Middle frontal gyrus (tissue), 1 donor: ENCODE results near the gene SLC38A10.

ENCODE experiments used
- DNase-seq: peaks from one replicate; pipeline ENCODE4 v3.0.0-alpha.2; 2015; ENCODE audit warnings: low spot score; ENCODE audit errors: extremely low spot score

SLC38A10 gene

DNA sequence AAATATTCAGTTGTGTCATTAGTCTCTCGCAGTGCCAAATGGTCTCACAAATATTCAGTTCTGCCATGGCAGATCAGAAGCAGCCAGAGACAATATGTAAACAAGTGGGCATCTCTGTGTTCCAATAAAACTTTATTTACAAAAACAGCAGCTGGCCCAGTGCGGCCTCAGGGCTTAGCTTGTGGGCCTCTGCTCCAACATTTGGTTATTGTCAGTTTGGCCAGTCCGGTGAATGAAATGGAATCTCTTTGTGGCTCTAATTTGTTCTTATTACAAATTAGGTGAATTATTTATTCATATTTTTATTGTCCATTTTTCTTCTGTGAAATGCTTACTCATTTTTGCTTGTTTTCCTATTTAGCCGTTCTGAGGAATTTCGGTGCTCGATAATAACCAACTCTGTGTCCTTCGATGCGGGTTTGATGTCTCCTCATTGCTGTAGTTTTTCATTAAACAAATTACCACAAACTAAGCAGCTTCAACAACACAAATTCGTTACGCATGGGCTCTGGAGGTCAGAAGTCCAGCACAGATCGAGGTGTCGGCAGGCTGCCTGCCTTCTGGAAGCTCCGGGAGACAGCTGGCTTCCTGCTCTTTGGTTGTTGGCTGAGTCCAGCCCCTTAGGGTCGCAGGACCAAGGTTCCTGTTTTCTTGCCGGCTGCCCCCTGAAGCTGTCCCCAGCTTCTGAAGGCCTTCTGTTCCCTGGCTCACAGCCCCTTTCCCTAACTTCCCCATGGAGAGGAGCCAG is 4.1 kb upstream of the SLC38A10 start:
- DNase-seq, result no peak

- no peak for DNase-seq
Measured at GRCh38 chr17:81298325-81298990, 3.4 kb upstream of the SLC38A10 start.

- no peak for DNase-seq
Measured at GRCh38 chr17:81295676-81296381, 722 bp upstream of the SLC38A10 start.

GRCh38 chr17:81294512-81295030 is 536 bp downstream of the SLC38A10 start:
- no peak for DNase-seq

GRCh38 chr17:81292450-81292849 is 2.7 kb downstream of the SLC38A10 start:
- no peak for DNase-seq

- DNase-seq, result no peak
Measured at GRCh38 chr17:81291662-81292061, 3.4 kb downstream of the SLC38A10 start.

- no peak for DNase-seq
Measured at GRCh38 chr17:81290230-81290629, 4.9 kb downstream of the SLC38A10 start.

DNA sequence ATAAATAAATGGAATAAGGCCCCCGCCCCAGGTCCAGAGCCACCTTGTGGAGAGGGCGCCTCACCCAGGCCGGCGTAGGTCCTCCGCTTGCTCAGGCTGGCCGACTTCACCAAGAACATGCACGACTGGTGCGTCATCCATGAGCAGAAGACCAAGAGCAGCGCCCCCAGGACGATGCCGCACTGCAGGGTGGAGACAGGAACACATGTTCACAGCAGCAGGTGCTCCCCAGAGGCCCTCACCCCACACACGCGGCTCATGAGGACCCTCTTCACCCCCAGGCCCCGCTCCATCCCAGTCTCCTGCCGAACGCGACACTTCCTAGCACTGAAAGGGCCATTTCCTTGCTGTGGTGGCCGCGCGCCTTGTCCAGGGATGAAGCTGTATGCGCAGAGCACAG is 5.5 kb downstream of the SLC38A10 start:
- DNase-seq, result no peak

- DNase-seq, result no peak
Measured at GRCh38 chr17:81288715-81289114, 6.4 kb downstream of the SLC38A10 start.

- DNase-seq, result no peak
Measured at GRCh38 chr17:81287741-81288430, 7.2 kb downstream of the SLC38A10 start.

DNA sequence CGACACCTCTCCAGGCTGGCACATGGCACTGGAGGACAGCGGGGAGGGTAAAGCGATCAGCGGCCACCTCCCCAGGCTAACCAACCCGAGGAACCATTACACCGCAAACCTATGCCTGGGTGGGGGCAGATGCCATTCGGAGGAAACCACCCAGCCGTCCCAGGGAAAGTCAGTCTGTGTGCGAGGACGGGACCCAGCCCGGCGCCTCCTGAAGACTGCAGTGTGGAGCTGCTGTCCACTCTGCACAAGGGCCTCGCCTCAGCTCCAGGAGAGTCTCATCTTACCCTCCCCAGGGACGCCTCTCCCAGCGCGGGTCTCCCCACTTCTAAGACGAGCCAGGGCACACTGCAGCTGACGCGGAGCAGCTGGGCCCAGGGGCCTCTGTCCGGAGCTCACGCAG is 8.0 kb downstream of the SLC38A10 start:
- no peak for DNase-seq

DNA sequence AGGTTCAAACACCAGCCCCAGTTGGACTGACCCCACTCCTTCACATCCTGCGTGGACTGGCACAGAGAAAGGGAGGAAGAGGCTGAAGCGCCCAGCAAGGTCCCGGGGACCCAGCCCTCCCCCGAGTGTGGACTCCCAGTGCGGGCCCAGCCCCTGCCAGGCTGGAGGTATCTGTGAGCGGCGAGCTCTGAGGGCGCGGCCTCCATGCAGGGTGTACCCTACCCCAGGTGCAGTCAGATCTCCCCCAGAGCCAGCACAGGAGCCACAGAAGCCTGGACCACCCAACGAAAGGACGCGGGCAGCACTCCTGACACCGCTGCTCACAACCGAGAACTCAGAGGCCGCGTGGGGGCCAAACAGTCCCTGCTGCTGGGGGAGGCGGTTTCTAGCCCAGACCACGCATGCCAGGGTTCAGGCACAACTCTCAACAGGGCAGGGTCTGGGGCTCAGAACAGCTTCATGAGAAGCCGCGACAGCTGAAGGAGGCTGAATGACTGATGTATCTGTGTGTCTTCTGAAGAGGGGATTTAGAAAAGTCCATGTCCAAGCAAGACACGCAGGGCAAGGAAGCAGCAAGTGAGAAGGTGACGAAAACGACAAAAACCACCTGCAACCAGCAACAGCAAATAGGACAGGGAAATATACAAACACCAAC is 8.5 kb downstream of the SLC38A10 start:
- DNase-seq, result no peak

DNA sequence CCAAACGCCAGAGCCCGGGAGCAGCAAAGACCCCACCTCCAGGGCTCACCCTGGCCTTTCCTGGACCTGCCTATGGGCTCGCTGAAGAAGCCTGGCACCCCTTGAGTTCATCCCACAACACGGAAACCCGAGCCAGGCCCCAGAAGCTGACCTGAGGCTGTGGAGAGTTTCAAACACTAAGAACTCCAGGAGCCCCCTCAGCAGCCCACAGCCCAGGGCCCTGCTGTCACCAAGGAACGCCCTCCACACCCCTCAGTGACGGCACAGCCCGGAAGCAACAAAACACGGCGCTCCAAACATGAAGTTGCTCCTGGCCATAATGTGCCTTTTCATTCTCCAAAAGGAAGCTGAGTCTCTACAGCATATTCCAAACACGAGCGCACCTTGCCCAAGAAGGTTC is 9.2 kb downstream of the SLC38A10 start:
- no peak for DNase-seq

- no peak for DNase-seq
Measured at GRCh38 chr17:81285179-81285878, 9.8 kb downstream of the SLC38A10 start.

DNA sequence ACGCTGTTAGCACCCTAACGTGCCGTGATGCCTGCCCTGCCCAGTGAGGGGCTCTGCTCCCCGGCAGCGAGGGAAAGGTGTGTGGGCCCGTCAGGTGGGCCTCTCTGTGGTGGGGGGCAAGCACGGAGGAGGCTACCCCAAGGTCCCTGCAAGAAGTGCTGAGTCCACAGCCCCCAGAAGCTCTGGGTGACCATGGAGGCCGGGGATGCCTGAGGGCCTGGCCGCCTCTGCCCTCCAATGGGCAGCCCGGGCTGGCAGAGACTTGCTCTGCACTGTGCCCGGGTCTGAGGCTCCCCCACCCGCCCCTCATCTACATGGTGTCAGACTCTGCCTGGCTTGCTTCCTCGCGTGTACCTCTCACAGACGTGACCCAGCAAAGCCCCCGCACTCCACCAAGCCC is 12.2 kb downstream of the SLC38A10 start:
- DNase-seq, result no peak

GRCh38 chr17:81282141-81282540 is 13.0 kb downstream of the SLC38A10 start:
- DNase-seq, result no peak

DNA sequence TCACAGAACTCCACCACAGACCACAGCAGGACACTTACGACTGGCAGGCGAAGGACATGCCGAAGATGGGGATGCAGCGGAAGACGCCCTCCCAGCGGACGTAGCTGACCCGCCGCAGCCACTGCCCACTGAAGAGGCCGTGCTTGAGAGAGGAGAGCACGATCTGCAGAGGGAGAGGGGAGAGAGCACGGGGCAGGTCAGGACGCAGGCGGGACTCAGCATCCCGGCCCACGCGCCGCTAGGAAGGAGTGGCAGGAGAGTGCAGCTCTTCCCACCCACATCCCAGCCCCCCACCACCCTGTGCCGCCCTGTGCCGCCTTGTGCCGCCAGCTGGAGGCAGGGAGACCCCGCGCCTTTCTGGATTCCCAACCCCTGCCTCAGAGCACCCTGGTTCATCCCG is 14.5 kb downstream of the SLC38A10 start:
- DNase-seq, result no peak

DNA sequence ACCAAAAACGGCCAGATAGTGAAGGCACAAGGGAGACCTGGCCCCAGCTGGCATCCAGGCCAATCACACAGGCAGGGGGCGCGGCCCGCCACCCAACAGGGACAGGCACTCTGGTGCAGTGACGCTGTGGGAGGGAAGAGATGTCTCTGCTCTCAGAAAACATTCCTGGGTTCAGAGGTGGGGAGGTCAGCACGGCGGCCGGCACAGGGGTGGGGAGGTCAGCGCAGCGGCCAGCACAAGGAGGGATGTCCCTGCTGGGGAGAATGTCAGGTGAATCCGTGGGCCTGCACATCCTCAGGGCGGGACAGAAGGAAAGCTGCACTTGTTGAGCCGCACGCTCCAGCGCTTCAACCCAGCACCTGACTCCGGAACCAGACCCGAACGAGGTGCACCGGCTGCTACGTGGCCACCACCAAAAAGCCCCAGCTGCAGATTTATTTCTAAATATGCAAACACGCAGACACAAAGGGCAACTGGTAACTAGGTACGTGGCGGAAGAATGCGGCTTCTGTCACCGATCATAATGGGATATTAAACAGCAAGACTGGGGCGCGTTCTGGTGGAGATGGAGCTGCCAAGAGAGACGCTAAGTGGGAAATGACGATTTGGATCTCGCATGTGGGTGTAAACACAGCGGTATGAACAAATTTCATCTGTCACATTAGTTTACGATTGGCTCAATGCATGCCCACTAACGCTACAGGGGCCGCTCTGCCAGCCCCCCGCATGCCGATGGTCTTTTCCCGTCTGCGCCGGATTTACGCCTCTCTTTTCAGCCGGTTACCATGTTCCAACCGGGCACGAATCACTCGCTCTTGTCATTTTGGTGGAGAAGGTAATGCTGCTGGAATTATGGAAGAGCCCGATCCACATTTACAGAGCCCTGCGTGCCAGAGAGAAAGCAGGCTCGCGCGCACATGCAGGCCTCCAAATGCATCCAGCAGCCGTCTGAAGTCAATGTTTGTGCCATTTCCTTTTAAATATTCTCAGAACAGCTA is 15.5 kb downstream of the SLC38A10 start:
- no peak for DNase-seq

- DNase-seq, result no peak
Measured at GRCh38 chr17:81278831-81279230, 16.3 kb downstream of the SLC38A10 start.
